ENCODE data around the gene XRN1. TPM values are rescaled to one million over a fixed set of nuclear protein-coding genes. Genes with fewer than 3 reads are reported as not detected.
"Not testable (repeated sequence)": the region's sequence is repeated elsewhere in the genome, so short reads cannot be mapped to it uniquely, and the experiment has no call there.

The XRN1 gene
- total RNA-seq, 1 experiment from 2014 or later = 45.3 TPM

- no peaks in the 10 kb centered on the region for H3K9me3 ChIP-seq (ENCODE audit: insufficient read depth, low read depth)
- no TSS peak for BruUV-seq (replicated peaks)
- H3F3A ChIP-seq (ENCODE audit: insufficient read depth, low read depth) = 0 out of 2 replicates have a peak, but pooled peaks cover 3% of the 10 kb centered on the region
- ChIA-PET CTCF (no interaction called here), POLR2A (ENCODE audit: unreplicated experiment) (interaction anchor here (0.6 kb wide), 1 partner anchor 793 kb away, joined by 3 read pairs; no protein-coding TSS in a partner anchor)
- 0 out of 2 replicates have a peak, but pooled peaks cover 9% of the 10 kb centered on the region for H3K4me1 ChIP-seq (replicated peaks; ENCODE audit: insufficient read depth)
- H3K27ac ChIP-seq = no peak overlapping the region
- H2AFZ ChIP-seq = no peak overlapping the region
- no peaks in the 10 kb centered on the region for H3K9me2 ChIP-seq (ENCODE audit: insufficient read depth)
- no peaks in the 10 kb centered on the region for H4K20me1 ChIP-seq (ENCODE audit: insufficient read depth)
- no peak overlapping the region for H3K4me2 ChIP-seq
- H3K27me3 ChIP-seq (ENCODE audit: insufficient read depth, low read depth) = no peaks in the 10 kb centered on the region
- no peak for DNase-seq
- 0 out of 2 replicates have a peak, but pooled peaks cover 7% of the 10 kb centered on the region for H3K36me3 ChIP-seq (ENCODE audit: low read depth)
- TF ChIP-seq CTCF (conservative IDR thresholded peaks at IDR 0.05) (no peak), EZH2 (IDR thresholded peaks at IDR 0.05; ENCODE audit: low read depth) (no peak)
- no peaks in the 10 kb centered on the region for H3K79me2 ChIP-seq (ENCODE audit: low read depth)
- H3K4me3 ChIP-seq = no peak overlapping the region
- intact Hi-C loops (cut with micrococcal nuclease; ENCODE audit: unreplicated experiment) = no loop called here
Measured at GRCh38 chr3:142319094-142319493, 128.7 kb downstream of the XRN1 start.

GRCh38 chr3:142318331-142318730 is 129.5 kb downstream of the XRN1 start:
- ChIA-PET POLR2A (ENCODE audit: unreplicated experiment) (no interaction called here), CTCF (no interaction called here)
- Histone ChIP-seq H3K4me1 (replicated peaks; ENCODE audit: insufficient read depth) (0 out of 2 replicates have a peak, but pooled peaks cover 9% of the 10 kb centered on the region), H2AFZ (no peak overlapping the region), H3F3A (ENCODE audit: insufficient read depth, low read depth) (0 out of 2 replicates have a peak, but pooled peaks cover 3% of the 10 kb centered on the region), H3K36me3 (ENCODE audit: low read depth) (0 out of 2 replicates have a peak, but pooled peaks cover 7% of the 10 kb centered on the region), H3K9me3 (ENCODE audit: insufficient read depth, low read depth) (no peaks in the 10 kb centered on the region), H3K27me3 (ENCODE audit: insufficient read depth, low read depth) (no peaks in the 10 kb centered on the region), H3K79me2 (ENCODE audit: low read depth) (no peaks in the 10 kb centered on the region), H3K4me2 (no peak overlapping the region), H3K9me2 (ENCODE audit: insufficient read depth) (no peaks in the 10 kb centered on the region), H4K20me1 (ENCODE audit: insufficient read depth) (no peaks in the 10 kb centered on the region), H3K4me3 (no peak overlapping the region), H3K27ac (no peak overlapping the region)
- BruUV-seq (replicated peaks) = no TSS peak
- no peak for DNase-seq
- TF ChIP-seq EZH2 (IDR thresholded peaks at IDR 0.05; ENCODE audit: low read depth) (no peak), CTCF (conservative IDR thresholded peaks at IDR 0.05) (no peak)
- intact Hi-C loops (cut with micrococcal nuclease; ENCODE audit: unreplicated experiment) = no loop called here

DNA sequence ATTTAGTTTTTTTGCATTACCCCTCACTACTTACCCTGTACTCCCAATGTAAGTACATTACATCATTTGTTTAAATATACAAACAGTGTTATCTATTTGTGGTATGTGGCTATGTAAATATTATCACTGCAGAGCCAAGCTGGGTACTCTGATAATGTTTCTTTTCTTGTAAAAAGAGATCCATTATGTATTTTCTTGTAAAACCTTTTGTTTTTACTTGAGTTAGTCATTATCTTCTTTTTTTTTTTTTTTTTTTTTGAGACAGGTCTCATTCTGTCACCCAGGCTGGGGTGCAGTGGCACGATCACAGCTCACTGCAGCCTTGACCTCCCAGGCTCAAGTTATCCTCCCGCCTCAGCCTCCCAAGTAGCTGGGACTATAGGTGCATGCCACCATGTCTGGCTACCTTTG is 131.9 kb downstream of the XRN1 start:
- H3K4me1 ChIP-seq (replicated peaks; ENCODE audit: insufficient read depth); H3K4me3 ChIP-seq; BruUV-seq (replicated peaks); H3F3A ChIP-seq (ENCODE audit: insufficient read depth, low read depth); H3K4me2 ChIP-seq; H4K20me1 ChIP-seq (ENCODE audit: insufficient read depth); H3K27me3 ChIP-seq (ENCODE audit: insufficient read depth, low read depth); H3K79me2 ChIP-seq (ENCODE audit: low read depth); H3K9me2 ChIP-seq (ENCODE audit: insufficient read depth); H3K27ac ChIP-seq; intact Hi-C loops (cut with micrococcal nuclease; ENCODE audit: unreplicated experiment); POLR2A ChIA-PET (ENCODE audit: unreplicated experiment); H3K36me3 ChIP-seq (ENCODE audit: low read depth); H3K9me3 ChIP-seq (ENCODE audit: insufficient read depth, low read depth); CTCF ChIA-PET; H2AFZ ChIP-seq: not testable (repeated sequence)
- peak in 1 of 2 experiments; percentile 45 for DNase-seq

DNA sequence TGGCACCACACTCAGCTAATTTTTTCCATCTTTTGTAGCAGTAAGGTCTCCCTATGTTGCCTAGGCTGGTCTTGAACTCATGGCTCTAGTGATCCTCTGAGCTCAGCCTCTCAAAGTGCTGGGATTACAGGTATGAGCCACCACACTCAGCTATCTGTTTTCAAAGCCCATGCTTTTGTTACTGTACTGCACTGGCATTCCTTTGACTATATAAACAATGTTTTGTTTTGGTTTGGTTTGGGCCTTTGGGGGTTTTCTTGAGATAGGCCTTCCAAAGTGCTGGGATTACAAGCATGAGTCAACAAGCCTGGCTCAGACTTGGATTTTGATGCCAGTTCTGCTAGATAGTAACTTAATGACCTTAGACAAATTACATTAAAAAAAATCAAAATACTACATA is 132.8 kb downstream of the XRN1 start:
- POLR2A ChIA-PET (ENCODE audit: unreplicated experiment) = no interaction called here
- Histone ChIP-seq H4K20me1 (ENCODE audit: insufficient read depth) (no peaks in the 10 kb centered on the region), H3K36me3 (ENCODE audit: low read depth) (0 out of 2 replicates have a peak, but pooled peaks cover 7% of the 10 kb centered on the region), H3K79me2 (ENCODE audit: low read depth) (no peaks in the 10 kb centered on the region), H3F3A (ENCODE audit: insufficient read depth, low read depth) (0 out of 2 replicates have a peak, but pooled peaks cover 3% of the 10 kb centered on the region), H3K9me2 (ENCODE audit: insufficient read depth) (no peaks in the 10 kb centered on the region), H3K4me1 (replicated peaks; ENCODE audit: insufficient read depth) (0 out of 2 replicates have a peak, but pooled peaks cover 9% of the 10 kb centered on the region), H3K9me3 (ENCODE audit: insufficient read depth, low read depth) (no peaks in the 10 kb centered on the region), H3K27me3 (ENCODE audit: insufficient read depth, low read depth) (no peaks in the 10 kb centered on the region), H3K4me3 (no peak overlapping the region), H2AFZ (no peak overlapping the region), H3K4me2 (no peak overlapping the region), H3K27ac (no peak overlapping the region)
- intact Hi-C loops (cut with micrococcal nuclease; ENCODE audit: unreplicated experiment) = no loop called here
- TF ChIP-seq EZH2 (IDR thresholded peaks at IDR 0.05; ENCODE audit: low read depth) (no peak), CTCF (conservative IDR thresholded peaks at IDR 0.05) (no peak)
- no TSS peak for BruUV-seq (replicated peaks)
- DNase-seq = no peak
- CTCF ChIA-PET = no interaction called here

Measured in PC-9 (cell line).